ENCODE data around the gene LRSAM1. TPM values are rescaled to one million over a fixed set of nuclear protein-coding genes. Genes with fewer than 3 reads are reported as not detected.

Gene LRSAM1
- total and polyA plus RNA-seq, 9 of the 15 experiments (the other 6 are each of a cell fraction or from before 2014, with no cell fraction given), result 0.07 to 16.2 (median 4.7) TPM

DNA sequence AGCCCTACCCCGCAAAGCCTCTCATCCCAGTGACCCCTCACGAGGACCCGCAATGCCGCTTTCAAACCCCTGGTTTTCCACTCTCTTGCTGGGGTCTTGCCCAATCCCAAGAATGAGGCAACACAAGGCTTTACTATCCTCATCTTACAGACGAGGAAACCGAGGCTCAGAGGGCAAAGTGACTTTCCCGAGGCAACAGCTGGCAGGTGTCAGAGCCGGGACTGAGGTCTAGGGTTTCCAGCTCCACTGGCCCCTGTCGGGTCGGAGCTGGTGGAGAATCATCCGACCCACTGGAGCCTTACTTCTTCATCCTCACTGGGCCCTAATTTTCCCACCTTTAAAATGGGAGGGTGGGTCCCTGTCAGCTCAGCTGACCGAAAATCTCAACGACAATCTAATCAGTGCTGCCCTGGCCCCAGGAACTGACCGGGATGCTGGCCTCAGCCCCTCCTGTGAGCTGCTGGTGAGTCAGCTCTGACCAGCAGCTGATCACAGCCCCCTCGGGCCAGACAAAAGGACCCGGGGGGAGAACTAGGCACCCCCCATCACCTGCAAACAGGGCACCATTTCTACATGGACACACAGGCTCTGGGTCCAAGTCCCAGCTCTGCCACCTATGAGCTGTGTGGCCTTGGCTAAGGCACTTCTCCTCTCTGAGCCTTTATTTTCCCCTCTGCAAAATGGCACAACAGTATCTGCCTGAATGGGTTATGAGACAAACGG lies 88.1 kb downstream of the LRSAM1 start (continued):
- TF ChIP-seq, protein P1, sequence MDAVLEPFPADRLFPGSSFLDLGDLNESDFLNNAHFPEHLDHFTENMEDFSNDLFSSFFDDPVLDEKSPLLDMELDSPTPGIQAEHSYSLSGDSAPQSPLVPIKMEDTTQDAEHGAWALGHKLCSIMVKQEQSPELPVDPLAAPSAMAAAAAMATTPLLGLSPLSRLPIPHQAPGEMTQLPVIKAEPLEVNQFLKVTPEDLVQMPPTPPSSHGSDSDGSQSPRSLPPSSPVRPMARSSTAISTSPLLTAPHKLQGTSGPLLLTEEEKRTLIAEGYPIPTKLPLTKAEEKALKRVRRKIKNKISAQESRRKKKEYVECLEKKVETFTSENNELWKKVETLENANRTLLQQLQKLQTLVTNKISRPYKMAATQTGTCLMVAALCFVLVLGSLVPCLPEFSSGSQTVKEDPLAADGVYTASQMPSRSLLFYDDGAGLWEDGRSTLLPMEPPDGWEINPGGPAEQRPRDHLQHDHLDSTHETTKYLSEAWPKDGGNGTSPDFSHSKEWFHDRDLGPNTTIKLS (IDR thresholded peaks at IDR 0.05; ENCODE audit: borderline replicate concordance, low read depth), result no peak
- TF ChIP-seq PURB (CRISPR knock-in tag; IDR thresholded peaks at IDR 0.05; ENCODE audit: low read depth), result no peak
- TF ChIP-seq, protein P2, sequence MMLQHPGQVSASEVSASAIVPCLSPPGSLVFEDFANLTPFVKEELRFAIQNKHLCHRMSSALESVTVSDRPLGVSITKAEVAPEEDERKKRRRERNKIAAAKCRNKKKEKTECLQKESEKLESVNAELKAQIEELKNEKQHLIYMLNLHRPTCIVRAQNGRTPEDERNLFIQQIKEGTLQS (IDR thresholded peaks at IDR 0.05), result peak; percentile 86
- TF ChIP-seq, protein P2 (CRISPR knock-in tag; conservative IDR thresholded peaks at IDR 0.05), result no peak
- TF ChIP-seq ZBTB17 (CRISPR knock-in tag; IDR thresholded peaks at IDR 0.05), result no peak; the same call in 1 of the 2 replicates
- peak; percentile 59; the same call in 1 of the 2 replicates for TF ChIP-seq SMAD4 (CRISPR knock-in tag; conservative IDR thresholded peaks at IDR 0.05)
- peak; percentile 22; the same call in 1 of the 2 replicates for TF ChIP-seq PTBP1 (IDR thresholded peaks at IDR 0.05; ENCODE audit: low read depth, low read length)
- TF ChIP-seq ARID3B (CRISPR knock-in tag; IDR thresholded peaks at IDR 0.05; ENCODE audit: borderline replicate concordance), result no peak
- TF ChIP-seq, protein P3, sequence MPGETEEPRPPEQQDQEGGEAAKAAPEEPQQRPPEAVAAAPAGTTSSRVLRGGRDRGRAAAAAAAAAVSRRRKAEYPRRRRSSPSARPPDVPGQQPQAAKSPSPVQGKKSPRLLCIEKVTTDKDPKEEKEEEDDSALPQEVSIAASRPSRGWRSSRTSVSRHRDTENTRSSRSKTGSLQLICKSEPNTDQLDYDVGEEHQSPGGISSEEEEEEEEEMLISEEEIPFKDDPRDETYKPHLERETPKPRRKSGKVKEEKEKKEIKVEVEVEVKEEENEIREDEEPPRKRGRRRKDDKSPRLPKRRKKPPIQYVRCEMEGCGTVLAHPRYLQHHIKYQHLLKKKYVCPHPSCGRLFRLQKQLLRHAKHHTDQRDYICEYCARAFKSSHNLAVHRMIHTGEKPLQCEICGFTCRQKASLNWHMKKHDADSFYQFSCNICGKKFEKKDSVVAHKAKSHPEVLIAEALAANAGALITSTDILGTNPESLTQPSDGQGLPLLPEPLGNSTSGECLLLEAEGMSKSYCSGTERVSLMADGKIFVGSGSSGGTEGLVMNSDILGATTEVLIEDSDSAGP (CRISPR knock-in tag; IDR thresholded peaks at IDR 0.05), result no peak
- no peak for TF ChIP-seq ZNF707 (CRISPR knock-in tag; conservative IDR thresholded peaks at IDR 0.05)
- no peak for TF ChIP-seq ZNF324 (CRISPR knock-in tag; IDR thresholded peaks at IDR 0.05)
- TF ChIP-seq MYBL2 (IDR thresholded peaks at IDR 0.05; ENCODE audit: low read depth), result no peak
- no peak for TF ChIP-seq MYBL2 (CRISPR knock-in tag; IDR thresholded peaks at IDR 0.05; ENCODE audit: borderline replicate concordance)
- no peak for TF ChIP-seq ZFX (CRISPR knock-in tag; IDR thresholded peaks at IDR 0.05)
- no peak for TF ChIP-seq PCBP2 (IDR thresholded peaks at IDR 0.05; ENCODE audit: low read depth, low read length, poor library complexity, severe bottlenecking)
- peak; percentile 53; the same call in 1 of the 2 replicates for TF ChIP-seq ZBTB2 (IDR thresholded peaks at IDR 0.05)
- TF ChIP-seq RNF2 (IDR thresholded peaks at IDR 0.05), result peak; percentile 81
- TF ChIP-seq, protein P4, sequence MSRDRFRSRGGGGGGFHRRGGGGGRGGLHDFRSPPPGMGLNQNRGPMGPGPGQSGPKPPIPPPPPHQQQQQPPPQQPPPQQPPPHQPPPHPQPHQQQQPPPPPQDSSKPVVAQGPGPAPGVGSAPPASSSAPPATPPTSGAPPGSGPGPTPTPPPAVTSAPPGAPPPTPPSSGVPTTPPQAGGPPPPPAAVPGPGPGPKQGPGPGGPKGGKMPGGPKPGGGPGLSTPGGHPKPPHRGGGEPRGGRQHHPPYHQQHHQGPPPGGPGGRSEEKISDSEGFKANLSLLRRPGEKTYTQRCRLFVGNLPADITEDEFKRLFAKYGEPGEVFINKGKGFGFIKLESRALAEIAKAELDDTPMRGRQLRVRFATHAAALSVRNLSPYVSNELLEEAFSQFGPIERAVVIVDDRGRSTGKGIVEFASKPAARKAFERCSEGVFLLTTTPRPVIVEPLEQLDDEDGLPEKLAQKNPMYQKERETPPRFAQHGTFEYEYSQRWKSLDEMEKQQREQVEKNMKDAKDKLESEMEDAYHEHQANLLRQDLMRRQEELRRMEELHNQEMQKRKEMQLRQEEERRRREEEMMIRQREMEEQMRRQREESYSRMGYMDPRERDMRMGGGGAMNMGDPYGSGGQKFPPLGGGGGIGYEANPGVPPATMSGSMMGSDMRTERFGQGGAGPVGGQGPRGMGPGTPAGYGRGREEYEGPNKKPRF (IDR thresholded peaks at IDR 0.05; ENCODE audit: low read depth, low read length), result no peak

Data from K562 (cell line).